DOHH2 (cell line): Measurements from ENCODE around the gene TESK2.
"Not testable (repeated sequence)": the region's sequence is repeated elsewhere in the genome, so short reads cannot be mapped to it uniquely, and the experiment has no call there.

ENCODE experiments used
- H3F3A ChIP-seq: fragments of 200-600 bp; sonication (generic), shearing (Covaris generic); 2 replicates; pipeline ENCODE4 v1.6.0; 2016; ENCODE audit warnings: antibody characterized with exemption, mild to moderate bottlenecking; ENCODE audit not compliant: control insufficient read depth, insufficient read depth
- H3K27ac ChIP-seq: fragments of 200-600 bp; sonication (generic); 2 replicates; pipeline ENCODE4 v1.5.1; 2014; ENCODE audit warnings: low read depth, mild to moderate bottlenecking, low read length, moderate library complexity
- H3K27me3 ChIP-seq: fragments of 200-600 bp; sonication (generic); 2 replicates; pipeline ENCODE4 v1.6.1; 2014; ENCODE audit warnings: mild to moderate bottlenecking, low read length, mixed read lengths; ENCODE audit not compliant: control insufficient read depth
- H3K36me3 ChIP-seq: fragments of 200-600 bp; sonication (generic); 2 replicates; pipeline ENCODE4 v1.6.1; 2014; ENCODE audit warnings: mild to moderate bottlenecking, low read length, moderate library complexity, mixed read lengths; ENCODE audit not compliant: control insufficient read depth
- H3K4me1 ChIP-seq: fragments of 200-600 bp; sonication (generic); 2 replicates; pipeline ENCODE4 v1.6.1; 2014; ENCODE audit warnings: mild to moderate bottlenecking, low read length, mixed read lengths; ENCODE audit not compliant: control insufficient read depth
- H3K4me2 ChIP-seq: fragments of 200-600 bp; sonication (generic); 2 replicates; pipeline ENCODE4 v1.6.0; 2014; ENCODE audit warnings: mild to moderate bottlenecking, low read length, moderate library complexity
- H3K4me3 ChIP-seq: fragments of 200-600 bp; sonication (generic); 2 replicates; pipeline ENCODE4 v1.5.1; 2014; ENCODE audit warnings: mild to moderate bottlenecking, low read length, mixed read lengths
- H3K79me2 ChIP-seq: fragments of 200-600 bp; sonication (generic); 2 replicates; pipeline ENCODE4 v1.6.1; 2014; ENCODE audit warnings: mild to moderate bottlenecking, low read length, mixed read lengths; ENCODE audit not compliant: control insufficient read depth
- H3K9me2 ChIP-seq: fragments of 200-600 bp; sonication (generic); replicated peaks from 2 replicates; pipeline ENCODE4 v1.6.1; 2014; ENCODE audit warnings: mild to moderate bottlenecking, low read length, mixed read lengths; ENCODE audit not compliant: control insufficient read depth
- H3K9me3 ChIP-seq: fragments of 200-600 bp; sonication (generic); 2 replicates; pipeline ENCODE4 v1.6.1; 2014; ENCODE audit warnings: antibody characterized with exemption, low read length, mixed read lengths; ENCODE audit not compliant: control insufficient read depth, insufficient read depth
- H4K20me1 ChIP-seq: fragments of 200-600 bp; sonication (generic); 2 replicates; pipeline ENCODE4 v1.6.0; 2014; ENCODE audit warnings: low read depth, mild to moderate bottlenecking, antibody characterized with exemption, low read length, moderate library complexity; ENCODE audit not compliant: control insufficient read depth, insufficient read depth
- EZH2phosphoT487 ChIP-seq: fragments of 200-600 bp; sonication (generic); IDR thresholded peaks from 2 replicates; pipeline ENCODE4 v1.6.1; 2017; ENCODE audit warnings: borderline replicate concordance, mild to moderate bottlenecking, antibody characterized with exemption, low read length, moderate library complexity, mixed read lengths
- TF ChIP-seq, protein P1 (sequence below): fragments of 200-600 bp; sonication (generic); IDR thresholded peaks from one replicate; pipeline ENCODE4 v1.5.1; 2014; ENCODE audit warnings: antibody characterized with exemption, mild to moderate bottlenecking, low read depth, low read length; ENCODE audit not compliant: poor library complexity, severe bottlenecking

Gene TESK2

DNA sequence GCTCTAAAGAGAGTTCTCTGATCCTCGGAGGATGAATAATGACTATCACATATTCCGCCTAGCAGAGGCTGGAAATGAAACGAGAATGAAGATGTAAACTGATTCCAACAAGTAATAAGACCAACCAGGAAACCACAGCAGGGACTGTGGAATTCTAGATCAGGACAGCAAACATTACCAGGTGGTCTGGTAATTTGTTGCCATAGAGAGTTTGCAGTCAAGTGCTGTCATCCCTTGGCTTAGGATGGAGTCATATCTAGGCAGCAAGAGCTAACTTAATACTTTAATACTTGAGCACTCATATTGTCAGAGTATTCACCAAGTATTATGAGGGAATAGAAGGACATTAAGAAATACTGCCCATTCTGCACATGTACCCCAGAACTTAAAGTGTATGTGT lies 105.7 kb downstream of the TESK2 start:
- Histone ChIP-seq H4K20me1 (no peaks in the 10 kb centered on the region), H3K36me3 (no peaks in the 10 kb centered on the region), H3K4me3 (no peak overlapping the region), H3K27ac (no peak overlapping the region), H3K4me2 (no peak overlapping the region), H3K9me3 (no peaks in the 10 kb centered on the region), H3K9me2 (no peaks in the 10 kb centered on the region), H3F3A (no peaks in the 10 kb centered on the region), H3K79me2 (no peaks in the 10 kb centered on the region), H3K4me1 (peaks cover 2% of the 10 kb centered on the region), H3K27me3 (no peaks in the 10 kb centered on the region)
- TF ChIP-seq, protein P1, sequence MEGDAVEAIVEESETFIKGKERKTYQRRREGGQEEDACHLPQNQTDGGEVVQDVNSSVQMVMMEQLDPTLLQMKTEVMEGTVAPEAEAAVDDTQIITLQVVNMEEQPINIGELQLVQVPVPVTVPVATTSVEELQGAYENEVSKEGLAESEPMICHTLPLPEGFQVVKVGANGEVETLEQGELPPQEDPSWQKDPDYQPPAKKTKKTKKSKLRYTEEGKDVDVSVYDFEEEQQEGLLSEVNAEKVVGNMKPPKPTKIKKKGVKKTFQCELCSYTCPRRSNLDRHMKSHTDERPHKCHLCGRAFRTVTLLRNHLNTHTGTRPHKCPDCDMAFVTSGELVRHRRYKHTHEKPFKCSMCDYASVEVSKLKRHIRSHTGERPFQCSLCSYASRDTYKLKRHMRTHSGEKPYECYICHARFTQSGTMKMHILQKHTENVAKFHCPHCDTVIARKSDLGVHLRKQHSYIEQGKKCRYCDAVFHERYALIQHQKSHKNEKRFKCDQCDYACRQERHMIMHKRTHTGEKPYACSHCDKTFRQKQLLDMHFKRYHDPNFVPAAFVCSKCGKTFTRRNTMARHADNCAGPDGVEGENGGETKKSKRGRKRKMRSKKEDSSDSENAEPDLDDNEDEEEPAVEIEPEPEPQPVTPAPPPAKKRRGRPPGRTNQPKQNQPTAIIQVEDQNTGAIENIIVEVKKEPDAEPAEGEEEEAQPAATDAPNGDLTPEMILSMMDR = no peak
- no peak for TF ChIP-seq EZH2phosphoT487

DNA sequence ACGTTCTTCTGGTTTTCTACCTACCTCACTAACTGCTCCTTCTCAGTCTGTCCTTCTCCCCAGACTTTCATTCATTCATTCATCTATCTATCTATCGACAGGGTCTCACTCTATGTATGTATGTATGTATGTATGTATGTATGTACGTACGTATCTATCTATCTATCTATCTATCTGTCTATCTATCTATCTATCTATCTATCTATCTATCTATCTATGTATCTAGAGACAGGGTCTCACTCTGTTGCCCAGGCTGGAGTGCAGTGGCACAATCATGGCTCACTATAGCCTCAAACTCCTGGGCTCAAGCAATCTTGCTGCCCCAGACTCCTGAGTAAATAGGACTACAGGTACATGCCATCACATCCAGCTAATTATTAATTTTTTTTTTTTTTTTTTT lies 106.8 kb downstream of the TESK2 start:
- not testable (repeated sequence) for H3K36me3 ChIP-seq

DNA sequence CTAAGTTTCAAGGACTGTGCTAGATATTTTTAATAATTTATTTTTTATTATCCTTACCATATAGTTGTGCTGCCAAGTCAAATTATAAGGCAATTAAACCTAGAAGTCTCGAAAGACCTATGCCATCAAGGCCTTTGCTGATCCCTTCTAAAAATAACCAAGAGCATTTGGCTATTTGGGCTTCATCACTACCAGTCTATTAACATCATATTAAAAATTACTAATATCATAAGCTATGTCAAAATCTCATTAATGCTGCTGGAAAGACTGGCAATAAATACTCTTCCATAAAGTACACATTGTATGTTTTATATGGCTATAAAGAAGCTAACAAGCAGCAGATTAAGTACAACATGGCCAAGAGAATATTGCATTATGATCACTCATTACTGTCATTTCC lies 107.8 kb downstream of the TESK2 start:
- Histone ChIP-seq H3K4me1 (no peaks in the 10 kb centered on the region), H3K4me3 (no peak overlapping the region), H3K36me3 (no peaks in the 10 kb centered on the region), H4K20me1 (no peaks in the 10 kb centered on the region), H3K9me2 (no peaks in the 10 kb centered on the region), H3K79me2 (no peaks in the 10 kb centered on the region), H3F3A (no peaks in the 10 kb centered on the region), H3K27me3 (no peaks in the 10 kb centered on the region), H3K4me2 (no peak overlapping the region), H3K27ac (no peak overlapping the region), H3K9me3 (no peaks in the 10 kb centered on the region)
- no peak for TF ChIP-seq EZH2phosphoT487
- TF ChIP-seq, protein P1 = no peak

More for the DNA sequence above, 106.8 kb downstream of the TESK2 start:
- H3K9me2 ChIP-seq, H3F3A ChIP-seq, H3K4me1 ChIP-seq, H3K27me3 ChIP-seq, H4K20me1 ChIP-seq, H3K4me2 ChIP-seq, H3K9me3 ChIP-seq, H3K4me3 ChIP-seq, H3K27ac ChIP-seq, H3K79me2 ChIP-seq: not testable (repeated sequence)

DNA sequence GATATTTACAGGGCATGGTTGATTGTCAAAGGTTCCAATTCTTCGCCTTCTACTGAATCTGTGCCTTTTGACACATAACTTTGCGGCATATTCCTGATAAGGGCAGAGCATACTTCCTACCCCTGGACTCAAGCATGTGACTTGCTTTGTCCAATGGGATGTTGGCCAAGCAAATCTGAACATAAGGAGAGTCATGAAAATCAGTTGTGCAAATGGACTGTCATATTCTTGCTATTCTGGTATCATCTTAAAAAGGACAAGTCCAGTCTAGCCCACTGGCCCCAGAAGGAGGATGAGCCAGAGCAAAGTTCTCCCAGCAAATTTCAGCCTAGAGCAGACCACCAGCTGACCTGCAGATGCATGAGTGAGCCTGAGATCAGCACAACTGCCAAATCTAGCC lies 109.7 kb downstream of the TESK2 start:
- H3K79me2 ChIP-seq = no peaks in the 10 kb centered on the region
- H3K27ac ChIP-seq = no peak overlapping the region
- TF ChIP-seq, protein P1 = no peak
- no peak for TF ChIP-seq EZH2phosphoT487
- H3K4me3 ChIP-seq = no peak overlapping the region
- no peaks in the 10 kb centered on the region for H3K36me3 ChIP-seq
- no peak overlapping the region for H3K4me2 ChIP-seq
- no peaks in the 10 kb centered on the region for H3K9me3 ChIP-seq
- H3K27me3 ChIP-seq = no peaks in the 10 kb centered on the region
- no peaks in the 10 kb centered on the region for H4K20me1 ChIP-seq
- no peaks in the 10 kb centered on the region for H3K9me2 ChIP-seq
- no peaks in the 10 kb centered on the region for H3K4me1 ChIP-seq
- H3F3A ChIP-seq = no peaks in the 10 kb centered on the region
